KMS-11 (cell line): ENCODE data around the gene DAD1.
"Not testable (repeated sequence)": the region's sequence is repeated elsewhere in the genome, so short reads cannot be mapped to it uniquely, and the experiment has no call there.

Source experiments
- H2AFZ ChIP-seq: fragments of 200-600 bp; sonication (generic); 2 replicates; pipeline ENCODE4 v1.6.1; 2016; ENCODE audit warnings: antibody characterized with exemption, mixed run types, low read depth
- H3K27ac ChIP-seq: fragments of 200-600 bp; sonication (generic); 2 replicates; pipeline ENCODE4 v1.6.1; 2016; ENCODE audit warnings: mild to moderate bottlenecking, mixed run types
- H3K27me3 ChIP-seq: fragments of 200-600 bp; sonication (generic); 2 replicates; pipeline ENCODE4 v1.6.1; 2017; ENCODE audit warnings: mild to moderate bottlenecking, low read depth, mixed run types, moderate library complexity; ENCODE audit not compliant: insufficient read depth
- H3K36me3 ChIP-seq: fragments of 200-600 bp; sonication (generic); 2 replicates; pipeline ENCODE4 v1.6.1; 2017; ENCODE audit warnings: mild to moderate bottlenecking, mixed run types; ENCODE audit not compliant: insufficient read depth
- H3K4me1 ChIP-seq: fragments of 200-600 bp; sonication (generic); 2 replicates; pipeline ENCODE4 v1.6.1; 2016; ENCODE audit warnings: mild to moderate bottlenecking, low read depth, mixed run types; ENCODE audit not compliant: poor library complexity, severe bottlenecking
- H3K4me2 ChIP-seq: fragments of 200-600 bp; sonication (generic); 2 replicates; pipeline ENCODE4 v1.7.0; 2016; ENCODE audit warnings: mild to moderate bottlenecking, mixed run types
- H3K4me3 ChIP-seq: fragments of 200-600 bp; sonication (generic); IDR thresholded peaks from 2 replicates; pipeline ENCODE4 v1.6.1; 2017; ENCODE audit warnings: low read depth, low read length, mixed read lengths; ENCODE audit not compliant: insufficient read depth
- H3K79me2 ChIP-seq: fragments of 200-600 bp; sonication (generic); 2 replicates; pipeline ENCODE4 v1.6.1; 2016; ENCODE audit warnings: low read depth, mixed run types; ENCODE audit not compliant: insufficient read depth
- H3K9ac ChIP-seq: fragments of 200-600 bp; sonication (generic); 2 replicates; pipeline ENCODE4 v1.6.1; 2016; ENCODE audit warnings: mild to moderate bottlenecking, mixed run types
- H4K20me1 ChIP-seq: fragments of 200-600 bp; sonication (generic); 2 replicates; pipeline ENCODE4 v1.6.1; 2016; ENCODE audit warnings: mild to moderate bottlenecking, mixed run types; ENCODE audit not compliant: insufficient read depth
- TF ChIP-seq, protein P1 (sequence below): fragments of 200-600 bp; sonication (generic); conservative IDR thresholded peaks from 2 replicates; pipeline ENCODE4 v1.6.1; 2017; ENCODE audit warnings: low read depth, mild to moderate bottlenecking, antibody characterized with exemption, low read length, moderate library complexity, mixed read lengths

Gene DAD1

DNA sequence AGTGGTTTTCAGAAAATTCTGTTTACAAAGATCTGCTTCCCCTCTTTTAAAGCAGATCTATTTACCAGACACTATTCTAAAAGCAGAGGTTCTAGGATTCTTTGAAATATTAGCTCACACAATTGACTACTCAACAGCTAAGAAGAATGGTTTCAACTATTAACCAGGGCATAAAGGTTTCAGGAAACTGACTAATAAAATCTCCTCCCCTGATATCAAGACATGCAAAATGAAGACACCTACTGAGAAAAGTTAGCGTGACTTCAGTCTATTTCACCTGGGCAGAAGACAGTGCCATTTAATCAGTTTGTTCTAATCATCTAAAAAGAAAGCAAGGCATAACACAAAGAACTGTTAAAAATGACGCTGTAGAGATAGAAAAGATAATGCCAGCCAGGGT is 22.2 kb downstream of the DAD1 start:
- no peaks in the 10 kb centered on the region for H3K36me3 ChIP-seq
- peaks cover 21% of the 10 kb centered on the region; the same call in 1 of the 2 replicates for H3K79me2 ChIP-seq
- H3K27me3 ChIP-seq, result no peaks in the 10 kb centered on the region
- no peaks in the 10 kb centered on the region for H4K20me1 ChIP-seq
- TF ChIP-seq, protein P1, sequence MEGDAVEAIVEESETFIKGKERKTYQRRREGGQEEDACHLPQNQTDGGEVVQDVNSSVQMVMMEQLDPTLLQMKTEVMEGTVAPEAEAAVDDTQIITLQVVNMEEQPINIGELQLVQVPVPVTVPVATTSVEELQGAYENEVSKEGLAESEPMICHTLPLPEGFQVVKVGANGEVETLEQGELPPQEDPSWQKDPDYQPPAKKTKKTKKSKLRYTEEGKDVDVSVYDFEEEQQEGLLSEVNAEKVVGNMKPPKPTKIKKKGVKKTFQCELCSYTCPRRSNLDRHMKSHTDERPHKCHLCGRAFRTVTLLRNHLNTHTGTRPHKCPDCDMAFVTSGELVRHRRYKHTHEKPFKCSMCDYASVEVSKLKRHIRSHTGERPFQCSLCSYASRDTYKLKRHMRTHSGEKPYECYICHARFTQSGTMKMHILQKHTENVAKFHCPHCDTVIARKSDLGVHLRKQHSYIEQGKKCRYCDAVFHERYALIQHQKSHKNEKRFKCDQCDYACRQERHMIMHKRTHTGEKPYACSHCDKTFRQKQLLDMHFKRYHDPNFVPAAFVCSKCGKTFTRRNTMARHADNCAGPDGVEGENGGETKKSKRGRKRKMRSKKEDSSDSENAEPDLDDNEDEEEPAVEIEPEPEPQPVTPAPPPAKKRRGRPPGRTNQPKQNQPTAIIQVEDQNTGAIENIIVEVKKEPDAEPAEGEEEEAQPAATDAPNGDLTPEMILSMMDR, result no peak
- no peak overlapping the region for H3K4me3 ChIP-seq
- H3K4me2 ChIP-seq, result peak overlapping the region; percentile 99
- H3K27ac ChIP-seq, result peak overlapping the region; percentile 97
- H3K9ac ChIP-seq, result peak overlapping the region; percentile 56
- peaks cover 96% of the 10 kb centered on the region for H3K4me1 ChIP-seq
- no peak overlapping the region for H2AFZ ChIP-seq

DNA sequence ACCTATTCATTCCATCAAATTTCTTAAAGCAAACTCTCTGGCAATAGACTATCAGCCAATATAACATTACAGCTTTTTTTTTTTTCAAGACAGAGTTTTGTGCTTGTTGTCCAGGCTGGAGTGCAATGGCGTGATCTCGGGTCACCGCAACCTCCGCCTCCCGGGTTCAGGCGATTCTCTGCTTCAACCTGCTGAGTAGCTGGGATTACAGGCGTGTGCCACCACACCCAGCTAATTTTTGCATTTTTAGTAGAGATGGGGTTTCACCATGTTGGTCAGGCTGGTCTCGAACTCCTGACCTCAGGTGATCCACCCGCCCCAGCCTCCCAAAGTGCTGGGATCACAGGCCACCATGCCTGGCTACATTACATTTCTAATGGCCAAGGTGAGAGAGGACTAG is 22.8 kb downstream of the DAD1 start:
- not testable (repeated sequence) for H3K4me3 ChIP-seq, H2AFZ ChIP-seq, H3K27me3 ChIP-seq, H3K36me3 ChIP-seq, H4K20me1 ChIP-seq
- Histone ChIP-seq H3K4me2 (peak overlapping the region; percentile 99), H3K79me2 (peaks cover 21% of the 10 kb centered on the region; the same call in 1 of the 2 replicates), H3K9ac (peak overlapping the region; percentile 56; the same call in 1 of the 2 replicates), H3K4me1 (peaks cover 97% of the 10 kb centered on the region), H3K27ac (peak overlapping the region; percentile 97)

DNA sequence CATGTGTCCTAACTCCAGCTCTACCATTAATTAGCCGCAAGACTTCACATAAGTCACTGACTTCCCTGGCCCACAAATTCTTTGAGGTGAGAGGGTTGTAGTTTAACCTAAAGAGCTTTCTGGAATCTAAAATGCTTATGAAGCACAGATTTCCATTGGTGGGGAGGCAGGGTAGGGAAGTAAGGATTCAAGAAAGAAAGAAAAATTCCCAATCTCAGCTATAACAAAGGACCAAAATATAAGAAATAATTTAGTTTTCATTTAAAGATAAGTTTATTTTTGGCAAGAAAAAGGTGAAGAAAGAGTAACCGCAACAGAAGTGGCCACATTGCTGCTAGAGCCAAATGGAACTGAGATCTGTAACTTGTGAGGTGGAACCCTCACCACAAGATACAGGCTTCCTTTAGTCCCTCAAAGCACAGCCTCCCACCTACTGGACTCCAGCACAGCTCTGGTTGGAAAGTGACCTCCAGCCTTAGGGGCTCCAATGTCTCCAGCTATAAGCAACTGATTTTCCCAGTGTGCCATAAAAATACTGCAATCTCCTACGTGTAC is 23.6 kb downstream of the DAD1 start:
- H3K4me2 ChIP-seq, result peak overlapping the region; percentile 99
- H3K4me3 ChIP-seq, result no peak overlapping the region

DNA sequence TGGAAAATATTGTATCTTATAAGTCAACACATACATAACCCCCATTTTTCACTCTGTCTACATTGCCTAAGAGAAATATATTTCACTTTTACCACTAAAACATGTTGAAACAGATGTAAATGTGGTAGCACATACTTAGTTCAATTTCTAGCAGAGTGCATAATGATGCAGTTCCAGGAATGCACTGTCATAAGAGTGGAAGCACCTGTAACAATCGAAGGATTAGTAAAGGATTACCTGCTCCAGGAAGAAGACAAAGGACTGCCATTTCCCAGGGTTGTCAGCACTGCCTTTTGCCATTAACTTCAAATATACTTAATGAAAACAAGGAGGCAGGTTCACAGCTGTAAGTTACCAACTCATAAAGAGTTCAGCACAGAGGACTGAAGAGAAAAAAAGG is 24.6 kb downstream of the DAD1 start:
- H3K4me1 ChIP-seq, result peaks cover 99% of the 10 kb centered on the region
- H3K9ac ChIP-seq, result peak overlapping the region; percentile 56

More for the DNA sequence above, 23.6 kb downstream of the DAD1 start:
- H3K79me2 ChIP-seq, result peaks cover 21% of the 10 kb centered on the region; the same call in 1 of the 2 replicates
- H2AFZ ChIP-seq, result no peak overlapping the region
- TF ChIP-seq, protein P1, result no peak
- peaks cover 97% of the 10 kb centered on the region for H3K4me1 ChIP-seq
- no peaks in the 10 kb centered on the region for H3K27me3 ChIP-seq
- H4K20me1 ChIP-seq, result no peaks in the 10 kb centered on the region
- peak overlapping the region; percentile 56 for H3K9ac ChIP-seq
- H3K27ac ChIP-seq, result peak overlapping the region; percentile 97
- no peaks in the 10 kb centered on the region for H3K36me3 ChIP-seq

DNA sequence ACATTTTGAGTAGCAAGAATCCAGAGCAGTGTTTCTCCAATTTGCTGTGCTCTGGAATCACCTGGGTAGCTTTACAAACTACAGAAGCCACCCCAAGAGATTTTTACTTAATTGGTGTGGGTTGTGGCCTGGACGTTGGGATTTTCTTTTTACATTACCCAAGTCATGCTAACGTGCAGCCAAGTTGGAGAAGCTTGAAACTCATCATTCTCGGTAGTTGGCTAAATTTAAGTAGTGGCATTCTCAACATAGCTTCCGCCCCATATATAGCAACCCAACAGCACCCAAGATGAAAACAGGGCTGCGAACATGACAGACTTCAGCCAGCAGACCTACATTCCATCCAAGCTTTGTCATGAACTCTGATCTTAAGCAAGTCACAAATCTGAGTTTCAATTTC is 25.0 kb downstream of the DAD1 start:
- no peaks in the 10 kb centered on the region for H3K36me3 ChIP-seq
- peak overlapping the region; percentile 97 for H3K27ac ChIP-seq
- peaks cover 99% of the 10 kb centered on the region for H3K4me1 ChIP-seq
- H3K9ac ChIP-seq, result peak overlapping the region; percentile 56
- H3K27me3 ChIP-seq, result no peaks in the 10 kb centered on the region
- TF ChIP-seq, protein P1, result no peak
- peaks cover 10% of the 10 kb centered on the region; the same call in 1 of the 2 replicates for H3K79me2 ChIP-seq
- no peak overlapping the region for H2AFZ ChIP-seq
- H3K4me3 ChIP-seq, result no peak overlapping the region
- H3K4me2 ChIP-seq, result peak overlapping the region; percentile 99
- H4K20me1 ChIP-seq, result no peaks in the 10 kb centered on the region

More for the DNA sequence above, 24.6 kb downstream of the DAD1 start:
- H3K27ac ChIP-seq, result peak overlapping the region; percentile 97
- no peaks in the 10 kb centered on the region for H3K36me3 ChIP-seq
- H3K4me3 ChIP-seq, result no peak overlapping the region
- peak overlapping the region; percentile 99 for H3K4me2 ChIP-seq
- H3K79me2 ChIP-seq, result peaks cover 15% of the 10 kb centered on the region; the same call in 1 of the 2 replicates
- TF ChIP-seq, protein P1, result no peak
- no peaks in the 10 kb centered on the region for H4K20me1 ChIP-seq
- no peak overlapping the region for H2AFZ ChIP-seq
- no peaks in the 10 kb centered on the region for H3K27me3 ChIP-seq
